ENCODE measurements around the gene CTSD.
"Not testable (repeated sequence)": the region's sequence is repeated elsewhere in the genome, so short reads cannot be mapped to it uniquely, and the experiment has no call there.

Gene CTSD

DNA sequence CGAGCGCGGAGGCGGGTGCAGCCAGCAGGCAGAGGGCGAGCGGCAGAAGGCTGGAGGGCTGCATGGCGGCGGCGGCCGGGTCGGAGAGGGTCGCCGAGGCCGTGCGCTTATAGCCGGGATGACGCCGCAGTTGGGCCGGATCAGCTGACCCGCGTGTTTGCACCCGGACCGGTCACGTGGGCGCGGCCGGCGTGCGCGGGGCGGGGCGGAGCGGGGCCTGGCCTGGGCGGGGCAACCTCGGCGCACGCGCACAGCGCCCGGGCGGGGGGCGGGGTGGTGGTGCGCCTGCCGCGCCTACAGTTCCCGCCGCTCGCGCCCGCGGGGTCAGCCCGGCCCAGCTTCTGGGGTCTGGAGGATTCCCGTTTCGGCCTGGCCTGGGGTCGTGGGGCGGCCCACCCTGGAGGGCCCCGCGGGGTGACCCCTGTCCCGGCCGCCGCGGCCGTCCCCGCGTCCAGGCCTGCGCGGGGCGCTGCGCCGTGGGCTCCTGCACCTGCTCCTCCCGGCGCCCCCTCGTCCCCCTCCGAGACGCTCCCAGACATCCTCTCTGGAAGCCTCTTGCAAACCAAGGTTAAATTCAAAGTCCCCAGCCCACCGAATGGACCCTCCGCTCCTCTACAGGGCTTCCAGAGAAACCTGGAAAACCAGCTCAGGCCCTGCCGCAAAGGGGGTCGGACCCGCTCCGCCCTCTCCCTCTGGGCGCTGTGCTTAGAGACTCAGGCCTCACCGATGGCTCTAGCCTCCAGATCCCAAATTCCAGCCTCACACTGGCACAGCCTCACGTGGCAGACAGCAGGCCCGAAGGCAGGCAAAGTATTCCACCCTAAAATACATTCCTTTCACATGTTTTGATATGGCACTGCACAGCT, at the start of gene CTSD:
Gene CTSD, minus strand, starts transcription at position 132 of the 866 bp plus-strand sequence. Its CDS starts 68 bp downstream, at position 64.
- peak; percentile 77 to 80 for DNase-seq

DNA sequence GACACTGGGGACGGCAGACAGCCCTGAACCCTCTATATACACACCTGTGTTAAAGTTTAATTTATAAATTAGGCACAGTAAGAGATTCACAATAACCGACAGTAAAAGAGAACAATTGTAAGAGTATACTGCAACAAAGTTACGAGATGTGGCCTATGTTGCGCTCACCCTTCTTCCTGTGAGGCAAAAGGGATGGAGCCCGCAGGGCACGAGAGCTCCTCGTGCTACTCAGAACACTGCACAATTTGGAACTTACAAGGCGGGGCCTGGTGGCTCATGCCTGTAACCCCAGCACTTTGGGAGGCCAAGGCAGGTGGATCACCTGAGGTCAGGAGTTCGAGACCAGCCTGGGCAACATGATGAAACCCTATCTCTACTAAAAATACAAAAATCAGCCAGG, 49.6 kb upstream of the CTSD start:
- DNase-seq = not testable (repeated sequence)

DNA sequence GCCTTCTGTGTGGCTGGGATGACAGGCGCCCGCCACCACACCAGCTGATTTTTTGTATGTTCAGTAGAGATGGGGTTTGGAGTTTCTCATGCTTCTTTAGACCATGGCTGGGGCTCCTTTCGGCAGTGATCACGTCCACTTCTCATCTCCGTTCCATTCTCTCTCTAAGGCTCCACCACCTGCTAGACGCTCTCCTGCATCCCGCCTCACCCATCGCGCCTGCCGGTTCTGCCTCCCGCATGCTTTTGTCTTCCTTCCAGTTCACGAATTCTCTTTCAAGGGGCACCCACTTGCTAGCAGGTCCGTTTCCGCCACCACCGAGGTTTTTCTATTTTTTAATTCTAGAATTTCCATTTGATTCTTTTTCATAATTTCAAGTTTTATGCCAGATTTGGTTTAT, 49.1 kb upstream of the CTSD start:
- DNase-seq = no peak

DNA sequence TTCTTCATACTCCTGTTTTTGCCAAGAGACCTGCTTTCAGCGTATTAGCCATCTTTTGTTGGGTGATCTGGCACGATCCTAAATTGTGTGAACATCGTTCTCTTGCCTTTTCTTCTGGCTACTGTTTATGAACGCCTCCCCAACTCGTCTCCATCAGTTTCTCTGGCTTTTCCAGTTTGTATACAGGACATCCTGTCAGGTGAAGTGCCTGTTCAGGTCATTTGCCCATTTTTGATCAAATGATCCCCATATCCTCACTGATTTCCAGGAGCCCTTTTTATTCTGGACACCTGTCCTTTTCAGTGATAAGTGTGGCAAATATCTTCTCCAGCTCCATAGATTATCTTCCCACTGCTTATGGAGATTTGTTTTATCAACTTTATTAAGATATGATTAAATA, 48.5 kb upstream of the CTSD start:
- no peak for DNase-seq

DNA sequence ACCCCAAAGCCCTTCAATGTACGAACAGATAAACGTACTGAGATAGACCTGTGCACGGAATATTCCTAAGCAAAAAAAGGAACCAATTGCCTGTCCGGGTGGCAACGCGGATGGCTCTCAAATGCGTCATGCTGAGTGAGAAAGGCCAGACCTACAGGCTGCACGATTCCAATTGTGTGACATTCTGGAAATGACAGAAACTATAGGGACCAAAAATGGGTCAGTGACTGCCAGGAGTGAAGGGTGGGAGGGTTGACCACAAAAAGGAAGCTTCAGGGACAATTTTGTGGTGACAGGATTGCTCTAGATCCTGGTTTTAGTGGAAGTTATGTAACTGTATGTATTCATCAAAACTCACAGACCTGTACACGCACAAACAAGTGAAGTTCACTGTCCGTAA, 47.0 kb upstream of the CTSD start:
- peak; percentile 63 to 74 for DNase-seq

DNA sequence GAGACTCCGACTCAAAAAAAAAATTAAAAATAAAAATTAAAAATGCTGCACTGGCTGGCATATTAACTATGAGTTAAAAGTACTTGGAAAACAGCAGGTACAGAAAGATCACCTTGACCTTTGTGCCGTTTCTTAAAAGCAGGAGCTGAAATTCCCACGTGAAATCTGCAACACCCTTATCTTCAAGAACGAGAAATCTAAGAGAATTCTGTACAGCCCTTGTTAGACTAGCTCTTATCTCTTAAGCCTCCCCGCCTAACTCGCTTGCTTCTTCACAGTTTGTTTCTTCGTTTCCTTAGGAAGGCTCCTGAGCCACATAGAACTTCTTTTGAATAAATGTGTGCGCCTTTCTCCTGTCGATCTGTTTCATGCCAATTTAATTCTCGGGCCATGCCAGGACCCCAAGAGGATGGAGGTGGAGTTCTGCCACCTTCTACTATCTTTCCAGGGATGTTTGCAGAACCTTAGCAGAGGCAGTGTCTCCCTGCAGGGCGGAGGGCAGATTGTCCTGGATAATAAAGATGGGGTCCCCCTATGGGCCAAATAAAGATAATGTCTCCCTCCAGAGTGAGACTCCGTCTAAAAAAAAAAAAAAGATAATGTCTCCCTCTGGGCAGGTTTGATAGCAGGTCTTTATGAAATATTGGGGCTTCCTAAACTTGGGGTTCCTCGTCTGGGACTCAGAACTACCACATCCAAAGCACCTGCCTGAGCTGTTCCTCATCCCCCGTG, 43.7 kb upstream of the CTSD start:
- DNase-seq = peak; percentile 40 to 66

DNA sequence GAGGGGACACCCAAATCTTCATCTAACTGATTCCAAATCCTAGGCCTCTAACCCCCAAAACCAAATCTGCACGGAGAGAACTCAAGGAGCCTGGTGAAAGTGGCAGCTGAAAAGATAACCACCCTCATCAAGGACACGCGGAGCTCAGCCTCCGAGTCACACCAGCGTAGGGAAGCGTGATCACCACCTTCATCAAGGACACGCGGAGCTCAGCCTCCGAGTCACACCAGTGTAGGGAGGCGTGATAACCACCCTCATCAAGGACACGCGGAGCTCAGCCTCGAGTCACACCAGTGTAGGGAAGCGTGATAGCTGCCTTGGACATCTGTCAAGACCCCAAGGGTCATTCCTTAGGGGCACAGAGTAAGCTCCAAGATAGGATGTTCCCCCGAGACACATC, 41.8 kb upstream of the CTSD start:
- no peak for DNase-seq

DNA sequence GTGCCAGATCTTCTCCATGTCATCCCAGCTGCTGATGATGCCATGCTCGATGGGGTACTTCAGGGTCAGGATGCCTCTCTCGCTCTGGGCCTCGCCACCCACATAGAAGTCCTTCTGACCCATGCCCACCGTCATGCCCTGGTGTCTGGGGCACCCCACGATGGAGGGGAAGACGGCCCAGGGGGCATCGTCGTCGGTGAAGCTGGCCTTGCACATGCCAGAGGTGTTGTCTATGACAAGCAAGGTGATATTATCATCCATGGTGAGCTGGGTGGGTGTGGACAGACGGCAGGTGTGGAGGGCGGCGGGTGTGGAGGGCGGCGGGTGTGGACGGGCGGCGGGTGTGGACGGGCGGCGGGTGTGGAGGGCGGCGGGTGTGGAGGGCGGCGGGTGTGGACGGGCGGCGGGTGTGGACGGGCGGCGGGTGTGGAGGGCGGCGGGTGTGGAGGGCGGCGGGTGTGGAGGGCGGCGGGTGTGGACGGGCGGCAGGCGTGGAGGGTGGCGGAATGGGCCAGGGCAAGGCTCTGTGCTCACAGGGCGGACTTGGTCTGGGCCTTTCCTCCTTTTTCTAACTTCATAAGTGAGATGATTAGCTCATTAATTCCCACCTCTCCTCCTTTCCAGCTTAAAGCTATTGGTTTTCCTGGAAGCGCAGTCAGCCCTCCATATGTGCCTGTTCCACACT, 40.2 kb upstream of the CTSD start:
- DNase-seq = not testable (repeated sequence)

DNA sequence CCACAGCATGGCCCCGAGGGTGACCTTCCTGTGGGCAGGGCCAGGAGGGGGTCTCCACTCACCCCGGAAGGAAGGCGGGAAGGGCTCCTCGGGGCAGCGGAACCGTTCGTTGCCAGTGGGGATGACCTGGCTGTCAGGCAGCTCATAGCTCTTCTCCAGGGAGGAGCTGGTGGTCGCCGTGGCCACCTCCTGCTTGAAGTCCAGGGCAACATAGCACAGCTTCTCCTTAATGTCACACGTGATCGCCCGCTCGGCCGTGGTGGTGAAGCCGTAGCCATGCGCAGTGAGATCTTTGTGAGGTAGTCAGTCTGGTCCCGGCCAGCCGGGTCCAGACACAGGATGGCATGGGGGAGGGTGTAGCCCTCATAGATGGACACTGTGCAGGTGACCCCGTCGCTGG, 39.5 kb upstream of the CTSD start:
- DNase-seq = no peak

DNA sequence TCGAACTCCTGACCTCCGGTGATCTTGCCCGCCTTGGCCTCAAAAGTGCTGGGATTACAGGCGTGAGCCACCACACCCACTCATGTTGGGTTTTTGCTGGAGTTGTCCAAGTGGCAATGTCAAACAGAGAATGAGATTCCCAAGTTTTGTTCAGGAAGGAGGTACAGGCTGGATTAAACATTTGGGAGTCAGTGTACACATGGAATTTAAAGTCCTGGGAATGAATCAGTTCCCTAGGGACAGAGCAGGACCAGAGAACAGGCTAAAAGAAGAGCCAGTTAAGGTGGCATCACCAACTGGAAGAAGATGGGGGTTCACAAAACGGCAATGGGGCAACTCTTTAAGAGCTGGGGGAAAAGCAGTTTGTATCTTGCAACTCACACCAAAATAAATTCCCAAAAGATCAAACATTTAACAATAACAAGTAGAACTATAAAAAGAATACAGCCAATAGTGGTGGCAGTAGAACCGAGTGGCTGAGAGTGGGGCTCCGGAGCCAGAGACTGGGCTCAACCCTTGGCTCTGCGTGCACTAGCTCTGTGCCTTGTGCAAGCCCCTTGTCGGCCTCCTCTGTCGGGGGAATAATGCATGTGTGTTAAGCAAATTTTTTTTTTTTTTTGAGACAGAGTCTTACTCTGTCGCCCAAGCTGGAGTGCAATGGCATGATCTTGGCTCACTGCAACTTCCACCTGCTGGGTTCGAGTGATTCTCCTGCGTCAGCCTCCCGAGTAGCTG, 33.8 kb upstream of the CTSD start:
- DNase-seq = no peak

DNA sequence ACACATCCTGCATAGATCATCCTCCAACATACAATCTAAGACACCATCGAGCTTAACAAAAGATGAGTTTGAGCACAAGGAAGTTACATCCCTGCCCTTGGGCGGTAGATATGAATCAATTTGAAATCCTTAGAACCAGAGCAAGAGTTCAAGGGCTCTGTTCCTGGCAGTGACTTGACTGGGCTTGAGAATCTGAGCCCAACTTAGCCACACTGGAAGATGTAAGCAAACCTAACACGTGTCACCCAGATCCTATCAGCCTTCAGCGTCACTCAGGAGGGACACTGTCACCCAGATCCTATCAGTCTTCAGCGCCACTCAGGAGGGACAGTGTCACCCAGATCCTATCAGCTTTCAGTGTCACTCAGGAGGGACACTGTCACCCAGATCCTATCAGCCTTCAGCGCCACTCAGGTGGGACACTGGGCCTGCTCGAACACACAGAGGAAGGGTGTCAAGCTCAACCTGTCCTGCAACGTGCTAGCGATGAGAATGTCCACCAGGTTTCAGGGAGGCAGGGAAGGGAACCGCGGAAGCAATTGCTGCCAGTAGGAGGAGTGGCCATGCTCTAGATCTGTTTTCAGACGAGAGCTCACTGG, 32.8 kb upstream of the CTSD start:
- no peak for DNase-seq

DNA sequence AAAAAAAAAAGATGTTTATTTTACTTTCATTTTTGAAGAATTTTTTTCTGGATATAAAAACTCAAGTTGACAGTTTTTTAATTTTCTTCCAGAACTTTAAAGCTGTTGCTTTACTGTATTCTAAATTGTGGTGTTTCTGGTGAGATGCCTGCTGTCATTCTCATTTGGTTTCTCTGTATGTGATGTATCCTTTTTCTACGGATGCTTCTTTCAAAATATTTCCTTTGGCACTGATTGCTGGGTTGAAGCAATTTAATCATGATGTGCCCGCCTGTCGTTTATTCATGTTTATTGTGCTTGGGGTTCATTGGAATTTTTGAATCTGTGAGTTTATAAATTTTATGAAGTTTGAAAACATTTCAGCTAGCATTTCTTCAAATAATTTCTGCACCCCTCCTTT, 29.4 kb upstream of the CTSD start:
- DNase-seq = no peak

DNA sequence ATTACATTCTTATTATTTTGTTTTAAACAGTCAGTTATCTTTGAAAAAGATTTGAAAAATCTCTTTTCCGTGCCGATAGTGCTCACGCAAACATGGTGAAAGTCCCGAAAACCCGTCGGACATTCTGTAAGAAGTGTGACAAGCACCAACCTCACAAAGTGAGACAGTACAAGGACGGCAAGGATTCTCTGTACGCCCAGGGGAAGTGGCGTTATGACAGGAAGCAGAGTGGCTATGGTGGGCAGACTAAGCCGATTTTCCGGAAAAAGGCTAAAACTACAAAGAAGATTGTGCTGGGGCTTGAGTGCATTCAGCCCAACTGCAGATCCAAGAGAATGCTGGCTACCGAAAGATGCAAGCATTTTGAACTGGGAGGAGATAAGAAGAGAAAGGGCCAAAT, 28.7 kb upstream of the CTSD start:
- peak; percentile 88 to 91 for DNase-seq

DNA sequence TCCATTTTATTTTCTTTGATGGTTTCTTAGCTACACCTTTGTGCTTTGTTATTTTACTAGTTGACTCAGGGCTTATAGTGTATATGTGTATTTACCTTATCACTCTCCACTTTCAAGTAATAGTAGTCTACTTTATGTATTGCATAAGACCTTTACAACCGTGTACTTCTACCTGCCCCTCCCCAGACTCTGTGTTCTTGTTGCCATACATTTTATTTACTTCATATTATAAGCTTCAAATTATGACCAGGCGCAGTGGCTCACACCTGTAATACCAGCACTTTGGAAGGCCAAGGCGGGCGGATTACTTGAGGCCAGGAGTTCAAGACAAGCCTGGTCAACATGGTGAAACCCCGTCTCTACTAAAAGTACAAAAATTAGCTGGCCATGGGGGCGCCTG, 28.2 kb upstream of the CTSD start:
- DNase-seq = no peak

DNA sequence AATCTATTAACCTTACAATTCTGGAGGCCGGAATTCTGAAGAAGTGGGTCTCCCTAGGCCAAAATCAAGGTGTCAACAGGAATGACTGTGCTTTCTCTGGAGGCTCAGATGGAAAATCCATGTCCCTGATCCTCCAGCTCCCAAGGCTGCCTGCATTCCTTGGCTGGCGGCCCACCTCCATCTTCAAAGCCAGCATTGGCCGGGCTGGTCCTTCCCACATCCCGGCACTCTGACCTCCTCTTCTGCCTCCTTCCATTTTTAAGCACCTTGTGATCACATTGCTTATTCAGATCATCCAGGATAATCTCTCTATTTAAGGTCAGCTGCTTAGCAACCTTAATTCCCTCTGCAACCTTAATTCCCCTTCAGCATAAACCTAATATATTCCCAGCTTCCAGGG, 22.7 kb upstream of the CTSD start:
- no peak for DNase-seq

DNA sequence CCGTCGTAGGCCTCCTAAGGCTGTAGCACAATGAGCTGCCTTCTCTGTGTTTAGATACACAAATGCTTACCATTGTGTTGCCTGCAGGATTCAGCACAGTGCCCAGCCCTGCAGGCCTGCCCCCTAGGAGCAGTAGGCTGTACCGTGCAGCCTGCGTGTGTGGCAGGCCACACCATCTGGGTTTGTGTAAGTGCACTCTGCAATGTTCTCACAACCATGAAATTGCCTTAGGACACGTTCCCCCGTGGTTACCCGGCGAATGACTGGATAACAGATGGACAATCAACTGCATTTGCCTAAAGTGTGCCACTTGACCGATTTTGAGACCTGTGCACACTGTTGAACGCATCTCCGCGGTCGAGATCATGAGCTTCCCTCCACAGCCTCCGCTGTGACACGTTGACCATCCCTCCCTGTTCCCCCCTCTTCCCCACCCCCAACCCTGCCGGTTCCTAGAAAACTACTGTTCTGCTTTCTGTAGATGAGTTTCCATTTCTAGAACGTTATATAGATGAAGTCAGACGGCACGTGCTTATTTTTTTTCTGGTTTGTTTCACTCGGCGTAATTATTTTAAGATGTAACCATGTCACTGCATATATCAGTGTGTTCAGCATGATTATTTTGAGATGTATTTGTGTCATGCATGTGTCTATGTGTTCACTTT, 22.2 kb upstream of the CTSD start:
- no peak for DNase-seq

DNA sequence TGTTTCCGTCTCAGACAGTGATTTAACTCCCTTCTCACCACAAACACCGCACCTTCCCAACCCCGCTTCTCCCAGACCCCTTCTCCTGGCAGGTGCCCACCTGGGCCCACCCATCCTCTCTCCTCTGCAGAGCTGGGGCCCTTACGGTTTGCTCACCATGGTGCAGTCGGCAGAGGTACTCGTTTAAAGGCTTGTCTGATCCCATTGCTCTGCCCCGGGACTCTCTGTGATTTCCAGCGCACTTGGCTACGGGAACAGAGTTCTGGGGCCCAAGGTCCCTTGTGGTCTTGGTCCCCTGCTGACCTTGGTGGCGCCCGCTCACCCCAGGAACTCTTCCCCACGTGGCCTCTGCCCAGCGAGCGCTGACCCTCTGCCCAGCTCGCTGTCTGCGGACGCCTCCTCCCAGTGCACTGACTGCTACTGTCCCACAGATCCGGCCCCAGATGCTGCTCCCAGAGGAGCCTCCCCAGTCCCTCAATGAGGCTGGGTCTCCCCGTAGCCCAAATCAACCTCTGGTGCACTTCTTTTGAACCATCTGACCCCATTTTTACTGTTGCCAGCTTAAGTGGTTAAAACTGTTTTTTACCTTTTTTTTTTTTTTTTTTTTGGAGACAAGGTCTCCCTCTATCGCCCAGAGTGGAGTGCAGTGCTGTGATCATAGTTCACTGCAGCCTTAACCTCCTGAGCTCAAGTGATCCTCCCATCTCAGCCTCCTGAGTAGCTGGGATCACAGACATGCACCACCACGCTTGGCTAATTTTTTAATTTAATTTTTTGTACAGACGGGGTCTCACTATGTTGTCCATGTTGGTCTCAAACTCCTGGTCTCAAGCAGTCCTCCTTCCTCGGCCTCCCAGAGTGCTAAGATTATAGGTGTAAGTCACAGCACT, 21.3 kb upstream of the CTSD start:
- DNase-seq = no peak

DNA sequence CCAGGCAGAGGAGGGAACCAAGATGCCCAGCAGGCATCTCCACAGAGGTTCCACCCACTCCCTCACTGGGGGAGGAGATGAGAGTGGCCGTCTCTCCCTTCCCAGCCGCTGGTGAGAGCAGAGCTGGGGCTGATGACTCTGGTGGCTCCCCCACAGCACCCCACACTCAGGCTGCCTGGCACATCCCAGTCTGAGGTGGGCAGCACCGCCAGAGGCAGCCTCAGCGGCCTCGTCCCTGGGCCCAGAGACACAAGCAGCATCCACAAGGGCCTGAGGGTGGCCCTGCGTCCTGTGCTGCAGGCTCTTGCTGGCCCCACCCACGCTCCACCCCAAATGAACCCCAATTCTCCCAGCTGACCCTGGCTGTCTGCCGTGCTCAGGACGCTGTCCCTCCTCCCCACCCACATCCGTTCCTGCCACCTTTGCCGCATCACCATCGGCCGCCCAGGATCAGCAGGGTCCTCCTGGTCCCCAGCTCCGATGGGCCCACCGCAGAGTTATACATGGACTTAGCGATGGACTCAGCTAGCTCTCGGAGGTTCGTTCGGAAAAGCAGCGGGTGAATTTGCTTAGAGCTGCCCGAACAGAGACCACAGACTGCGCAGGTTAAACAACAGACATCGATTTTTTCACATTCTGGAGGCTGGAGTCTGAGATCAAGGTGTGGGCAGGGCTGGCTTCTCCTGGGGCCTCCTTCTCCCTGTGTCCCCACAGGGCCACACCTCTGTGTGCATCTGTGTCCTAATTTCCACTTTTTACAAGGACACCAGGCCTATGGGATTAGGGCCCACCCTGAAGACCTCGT, 20.2 kb upstream of the CTSD start:
- DNase-seq = no peak

DNA sequence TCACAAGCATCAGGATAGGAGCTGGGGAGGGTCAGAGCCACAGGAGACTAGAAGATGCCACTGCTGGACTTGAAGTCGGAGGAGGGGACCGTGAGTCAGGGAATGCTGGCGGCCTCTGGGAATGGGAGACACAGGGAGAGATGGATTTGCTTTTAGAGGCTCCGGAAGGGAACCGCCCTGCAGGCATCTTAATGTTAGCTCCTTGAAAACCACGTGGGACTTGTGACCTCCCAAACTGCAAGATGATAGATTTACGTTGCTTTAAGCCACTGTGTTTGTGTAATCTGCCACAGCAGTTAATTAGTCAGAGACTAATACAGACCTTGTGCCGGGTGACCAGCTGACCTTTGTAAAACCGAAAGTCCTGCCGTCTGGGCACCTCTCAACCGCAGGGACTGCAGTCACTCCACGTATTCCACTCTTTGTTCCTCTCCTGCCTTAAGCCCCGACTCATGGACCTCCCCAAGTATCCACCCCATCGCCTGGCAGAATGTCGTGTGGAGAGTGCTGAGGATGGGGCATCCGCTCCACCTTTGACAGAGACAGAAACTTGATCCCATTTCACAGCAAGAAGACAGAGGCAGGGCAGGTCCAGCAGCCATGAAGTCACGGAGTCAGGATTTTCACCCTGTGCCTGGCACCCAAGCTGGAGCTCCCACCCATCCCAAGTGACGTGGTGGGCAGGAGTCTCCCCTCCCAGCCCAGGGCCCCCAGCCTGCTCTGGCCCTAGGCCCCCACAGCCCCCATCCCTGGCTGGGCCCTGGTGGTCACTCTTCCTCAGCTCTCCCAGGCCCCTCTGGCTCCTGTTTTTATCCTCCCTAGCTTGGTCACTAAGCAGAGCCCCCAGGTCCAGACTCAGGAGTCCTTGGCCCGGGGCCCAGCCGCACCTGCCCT, 19.4 kb upstream of the CTSD start:
- DNase-seq = no peak

Measured in Kasumi-1 (cell line).